Vagina (tissue), 2 donors: ENCODE measurements around the gene NSFL1C.

ENCODE experiments used
- CTCF ChIP-seq, 3 experiments: fragments of 450-650 bp in 2 of 3; fragments of 200-600 bp in 1 of 3; sonication (generic) in 1 of 3; IDR thresholded peaks; one replicate each; pipeline ENCODE4 v1.5.1; 2017 to 2019; ENCODE audit warnings: antibody characterized with exemption in 3 of 3, mild to moderate bottlenecking in 2 of 3, moderate library complexity in 2 of 3
- POLR2A ChIP-seq, 2 donors: fragments of 450-650 bp; IDR thresholded peaks; one replicate each; pipeline ENCODE4 v1.6.1; 2017; ENCODE audit warnings: antibody characterized with exemption in 2 of 2, mild to moderate bottlenecking in 2 of 2, moderate library complexity in 2 of 2
- POLR2AphosphoS5 ChIP-seq, 2 donors: sonication (generic); formaldehyde crosslinking; IDR thresholded peaks; one replicate each; pipeline ENCODE4 v1.9.0; 2017; ENCODE audit warnings: antibody characterized with exemption in 2 of 2, mild to moderate bottlenecking in 2 of 2, low read depth in 1 of 2; ENCODE audit not compliant: insufficient read depth in 1 of 2

- no peak for TF ChIP-seq CTCF (IDR thresholded peaks at IDR 0.05)
- no peak for TF ChIP-seq POLR2A (IDR thresholded peaks at IDR 0.05)
- no peak for TF ChIP-seq POLR2AphosphoS5 (IDR thresholded peaks at IDR 0.05; ENCODE audit: insufficient read depth in 1 of 2, low read depth in 1 of 2)
These were observed 73.2 kb downstream of the NSFL1C start for GRCh38 chr20:1393507-1393882.
